Mesenchymal stem cell (in vitro differentiated cells and primary cell): ENCODE data around the gene NVL.

Experiments
- DNase-seq: peaks from one replicate; pipeline ENCODE4 v3.0.0-alpha.2; 2013
- H2AFZ ChIP-seq: one replicate; pipeline ENCODE4 v1.6.1; 2013; ENCODE audit warnings: low read depth, mild to moderate bottlenecking, control low read depth, inconsistent platforms, low read length, moderate library complexity
- H2AK5ac ChIP-seq: 2 replicates; pipeline ENCODE4 v1.6.1; 2013; ENCODE audit warnings: low read length, moderate library complexity, mild to moderate bottlenecking, inconsistent platforms; ENCODE audit not compliant: severe bottlenecking
- H2BK120ac ChIP-seq: one replicate; pipeline ENCODE4 v1.6.1; 2013; ENCODE audit warnings: low read depth, mild to moderate bottlenecking, inconsistent platforms, low read length, moderate library complexity
- H2BK12ac ChIP-seq, 2 experiments: one replicate each; pipeline ENCODE4 v1.6.1; 2013; ENCODE audit warnings: inconsistent platforms in 2 of 2, low read length in 2 of 2, mild to moderate bottlenecking in 2 of 2, moderate library complexity in 2 of 2, control low read depth in 1 of 2
- H2BK15ac ChIP-seq: one replicate; pipeline ENCODE4 v1.6.1; 2013; ENCODE audit warnings: mild to moderate bottlenecking, low read depth, inconsistent platforms; ENCODE audit not compliant: poor library complexity, severe bottlenecking
- H2BK5ac ChIP-seq: 2 replicates; pipeline ENCODE4 v1.6.1; 2013; ENCODE audit warnings: low read depth, mild to moderate bottlenecking, low read length, control low read depth, inconsistent platforms; ENCODE audit not compliant: poor library complexity, severe bottlenecking
- H3K14ac ChIP-seq, 2 experiments: one replicate each; pipeline ENCODE4 v1.6.1; 2013; ENCODE audit warnings: inconsistent platforms in 2 of 2, low read length in 2 of 2, control low read depth in 1 of 2, mild to moderate bottlenecking in 1 of 2, moderate library complexity in 1 of 2
- H3K18ac ChIP-seq, 2 experiments: one replicate each; pipeline ENCODE4 v1.6.1; 2013; ENCODE audit warnings: inconsistent platforms in 2 of 2, low read length in 2 of 2, control low read depth in 1 of 2, low read depth in 1 of 2, mild to moderate bottlenecking in 1 of 2
- H3K23ac ChIP-seq, 2 experiments: one replicate each; pipeline ENCODE4 v1.6.1; 2013; ENCODE audit warnings: inconsistent platforms in 2 of 2, low read length in 2 of 2, mild to moderate bottlenecking in 2 of 2, moderate library complexity in 2 of 2, control low read depth in 1 of 2
- H3K27ac ChIP-seq: 2 replicates; pipeline ENCODE4 v1.5.1; 2013; ENCODE audit warnings: mild to moderate bottlenecking, moderate library complexity, low read length, control low read depth, inconsistent platforms; ENCODE audit not compliant: poor library complexity, severe bottlenecking
- H3K27me3 ChIP-seq, 2 experiments: 2 replicates each; pipeline versions ENCODE4 v1.6.1 to v1.7.0; 2013; ENCODE audit warnings: low read length in 2 of 2, mild to moderate bottlenecking in 2 of 2, moderate library complexity in 2 of 2, control low read depth in 1 of 2, inconsistent platforms in 1 of 2; ENCODE audit not compliant: control insufficient read depth in 1 of 2, insufficient read depth in 1 of 2
- H3K36me3 ChIP-seq, 2 experiments: 2 replicates each; pipeline versions ENCODE4 v1.6.1 to v1.7.0; 2013; ENCODE audit warnings: low read length in 2 of 2, control low read depth in 1 of 2, inconsistent platforms in 1 of 2, low read depth in 1 of 2, mild to moderate bottlenecking in 1 of 2; ENCODE audit not compliant: insufficient read depth in 2 of 2, control insufficient read depth in 1 of 2
- H3K4ac ChIP-seq, 2 experiments: one replicate each; pipeline ENCODE4 v1.6.1; 2013; ENCODE audit warnings: inconsistent platforms in 2 of 2, low read length in 2 of 2, mild to moderate bottlenecking in 2 of 2, moderate library complexity in 2 of 2, control low read depth in 1 of 2, low read depth in 1 of 2
- H3K4me1 ChIP-seq: 2 replicates; pipeline ENCODE4 v1.6.1; 2013; ENCODE audit warnings: low read depth, low read length, control low read depth; ENCODE audit not compliant: control insufficient read depth, insufficient read depth
- H3K4me2 ChIP-seq: 2 replicates; pipeline ENCODE4 v1.6.1; 2013; ENCODE audit warnings: low read length, mild to moderate bottlenecking, inconsistent platforms; ENCODE audit not compliant: poor library complexity, severe bottlenecking
- H3K4me3 ChIP-seq, 2 experiments: 2 replicates each; pipeline versions ENCODE4 v1.5.1 to v1.7.0; 2013; ENCODE audit warnings: low read length in 2 of 2, mild to moderate bottlenecking in 2 of 2, control low read depth in 1 of 2, low read depth in 1 of 2; ENCODE audit not compliant: insufficient read depth in 1 of 2
- H3K79me1 ChIP-seq: replicated peaks from 2 replicates; pipeline ENCODE4 v1.6.1; 2013; ENCODE audit warnings: mild to moderate bottlenecking, control low read depth, low read length, inconsistent platforms; ENCODE audit not compliant: poor library complexity, severe bottlenecking
- H3K9ac ChIP-seq: 2 replicates; pipeline ENCODE4 v1.7.0; 2013; ENCODE audit warnings: mild to moderate bottlenecking, low read length, moderate library complexity
- H3K9me3 ChIP-seq: 2 replicates; pipeline ENCODE4 v1.7.0; 2013; ENCODE audit warnings: mild to moderate bottlenecking, low read length; ENCODE audit not compliant: control insufficient read depth
- H4K8ac ChIP-seq: one replicate; pipeline ENCODE4 v1.6.1; 2013; ENCODE audit warnings: inconsistent platforms, mild to moderate bottlenecking, low read length, moderate library complexity
- H4K91ac ChIP-seq: one replicate; pipeline ENCODE4 v1.6.1; 2013; ENCODE audit warnings: mild to moderate bottlenecking, low read length, inconsistent platforms
- WGBS: methylation state at CpG from one replicate; pipeline ENCODE4 v1.1.7; 2013; ENCODE audit warnings: mixed read lengths; 5-methylcytosine and 5-hydroxymethylcytosine counted together

Gene NVL

GRCh38 chr1:224251741-224252146 lies 78.2 kb downstream of the NVL start:
- no peak overlapping the region for H2AFZ ChIP-seq
- no peak overlapping the region for H2BK15ac ChIP-seq
- no peaks in the 10 kb centered on the region for H3K27me3 ChIP-seq
- no peak overlapping the region for H3K4me3 ChIP-seq
- H2BK12ac ChIP-seq, result no peak overlapping the region
- H3K27ac ChIP-seq, result no peak overlapping the region
- peak overlapping the region in 1 of 2 experiments; percentile 41 for H3K14ac ChIP-seq
- H3K9me3 ChIP-seq, result no peaks in the 10 kb centered on the region
- H3K23ac ChIP-seq, result no peak overlapping the region
- no peak overlapping the region for H3K4ac ChIP-seq
- H4K91ac ChIP-seq, result no peak overlapping the region
- H3K79me1 ChIP-seq, result peaks cover 11% of the 10 kb centered on the region
- no peak overlapping the region for H4K8ac ChIP-seq
- peak overlapping the region; percentile 5 for H2BK5ac ChIP-seq
- H3K4me1 ChIP-seq, result peaks cover 5% of the 10 kb centered on the region
- H2BK120ac ChIP-seq, result no peak overlapping the region
- no peak overlapping the region for H3K4me2 ChIP-seq
- 85% methylated on average over 5 of the region's 5 CpGs for WGBS
- H3K36me3 ChIP-seq, result peaks cover 21 to 35% of the 10 kb centered on the region in 2 experiments
- H2AK5ac ChIP-seq, result peak overlapping the region; percentile 71
- H3K9ac ChIP-seq, result no peak overlapping the region
- no peak overlapping the region for H3K18ac ChIP-seq
- DNase-seq, result no peak

DNA sequence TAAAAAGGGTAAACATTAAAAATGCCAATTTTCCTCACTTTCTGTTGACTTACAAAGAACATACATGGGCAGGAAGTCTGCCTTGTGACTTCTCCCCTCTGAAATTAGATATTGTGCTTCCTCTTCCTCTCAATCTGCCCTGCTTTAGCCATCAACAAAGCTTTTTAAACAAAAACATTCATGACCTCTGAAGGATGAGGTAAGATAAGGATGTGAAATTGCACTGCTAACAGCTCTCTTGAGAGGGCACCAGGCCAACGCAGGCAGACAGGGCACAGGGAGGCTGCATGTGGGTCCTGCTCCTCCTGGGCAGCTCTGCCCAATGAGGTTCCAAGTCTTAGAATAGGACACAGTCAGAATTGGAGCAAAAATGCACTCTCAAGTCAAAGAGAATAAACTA lies 84.8 kb downstream of the NVL start:
- H3K18ac ChIP-seq, result no peak overlapping the region
- no peaks in the 10 kb centered on the region for H3K4me1 ChIP-seq
- H3K36me3 ChIP-seq, result peaks cover 21 to 36% of the 10 kb centered on the region in 2 experiments
- H3K79me1 ChIP-seq, result peaks cover 8% of the 10 kb centered on the region
- no peak overlapping the region for H2AFZ ChIP-seq
- H2BK15ac ChIP-seq, result no peak overlapping the region
- H3K23ac ChIP-seq, result no peak overlapping the region
- WGBS, result 4% methylated on average over 1 of the region's 1 CpG
- no peak overlapping the region for H3K4me3 ChIP-seq
- H3K27me3 ChIP-seq, result no peaks in the 10 kb centered on the region
- no peak overlapping the region for H3K4me2 ChIP-seq
- H3K9ac ChIP-seq, result peak overlapping the region; percentile 2
- H2BK5ac ChIP-seq, result no peak overlapping the region
- no peak overlapping the region for H3K27ac ChIP-seq
- no peak overlapping the region for H2BK12ac ChIP-seq
- no peak overlapping the region for H4K8ac ChIP-seq
- no peak overlapping the region for H4K91ac ChIP-seq
- no peak overlapping the region for H2AK5ac ChIP-seq
- no peak overlapping the region for H2BK120ac ChIP-seq
- H3K4ac ChIP-seq, result no peak overlapping the region
- no peak overlapping the region for H3K14ac ChIP-seq
- no peaks in the 10 kb centered on the region for H3K9me3 ChIP-seq
- DNase-seq, result peak; percentile 46

DNA sequence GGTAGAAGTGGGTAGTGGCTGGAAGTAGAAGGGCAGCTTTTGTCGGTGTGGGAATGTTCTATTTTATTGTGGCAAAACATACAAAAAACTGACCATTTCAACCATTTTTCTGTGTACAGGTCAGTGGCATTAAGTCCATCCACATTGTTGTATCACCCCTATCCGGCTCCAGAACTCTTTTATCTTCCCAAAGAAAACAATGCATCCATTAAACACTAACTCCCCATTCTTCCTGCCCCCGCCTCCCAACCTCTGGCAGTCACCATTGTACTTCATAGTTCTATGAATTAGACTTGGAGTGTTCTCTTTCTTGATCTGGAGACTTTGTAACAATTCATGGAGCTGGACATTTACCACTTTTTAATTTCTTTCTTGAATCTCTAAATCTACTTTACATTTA lies 91.2 kb downstream of the NVL start:
- no peak overlapping the region for H2BK15ac ChIP-seq
- no peak for DNase-seq
- no peak overlapping the region for H2BK12ac ChIP-seq
- no peak overlapping the region for H3K27ac ChIP-seq
- H3K4ac ChIP-seq, result no peak overlapping the region
- H3K27me3 ChIP-seq, result no peaks in the 10 kb centered on the region
- no peaks in the 10 kb centered on the region for H3K4me1 ChIP-seq
- H2AFZ ChIP-seq, result no peak overlapping the region
- no peak overlapping the region for H3K4me2 ChIP-seq
- no peak overlapping the region for H2BK5ac ChIP-seq
- no peak overlapping the region for H4K91ac ChIP-seq
- no peak overlapping the region for H3K4me3 ChIP-seq
- H3K23ac ChIP-seq, result no peak overlapping the region
- peaks cover 5% of the 10 kb centered on the region for H3K79me1 ChIP-seq
- no peak overlapping the region for H4K8ac ChIP-seq
- no peak overlapping the region for H3K14ac ChIP-seq
- H3K36me3 ChIP-seq, result peaks cover 21 to 46% of the 10 kb centered on the region in 2 experiments
- 100% methylated on average over 2 of the region's 3 CpGs for WGBS
- no peak overlapping the region for H3K9ac ChIP-seq
- no peaks in the 10 kb centered on the region for H3K9me3 ChIP-seq
- no peak overlapping the region for H2BK120ac ChIP-seq
- no peak overlapping the region for H2AK5ac ChIP-seq
- H3K18ac ChIP-seq, result no peak overlapping the region

- Histone ChIP-seq H4K8ac (no peak overlapping the region), H2BK5ac (no peak overlapping the region), H3K23ac (no peak overlapping the region), H2AFZ (no peak overlapping the region), H4K91ac (no peak overlapping the region), H2AK5ac (no peak overlapping the region), H3K9me3 (no peaks in the 10 kb centered on the region), H2BK12ac (no peak overlapping the region), H3K79me1 (peaks cover 5% of the 10 kb centered on the region), H3K14ac (no peak overlapping the region), H2BK120ac (no peak overlapping the region), H3K27ac (no peak overlapping the region), H2BK15ac (no peak overlapping the region), H3K4me3 (no peak overlapping the region), H3K4me2 (no peak overlapping the region), H3K36me3 (peaks cover 25 to 47% of the 10 kb centered on the region in 2 experiments), H3K27me3 (no peaks in the 10 kb centered on the region), H3K18ac (no peak overlapping the region), H3K9ac (no peak overlapping the region), H3K4me1 (no peaks in the 10 kb centered on the region), H3K4ac (no peak overlapping the region)
- WGBS, result 92% methylated on average over 8 of the region's 9 CpGs
- no peak for DNase-seq
Measured at GRCh38 chr1:224238212-224238611, 91.8 kb downstream of the NVL start.
